Stimulated activated CD4-positive, alpha-beta T cell treated with anti-CD3 and anti-CD28 coated beads, Interleukin-4, amount 100 ng/mL, for 48 hours (primary cell): ENCODE data around the gene BAIAP2.

Experiments used
- DNase-seq, 2 donors: peaks; one replicate each; pipeline ENCODE4 v3.0.0-alpha.2; 2020; ENCODE audit warnings: low read depth in 2 of 2

The BAIAP2 gene, protein sequence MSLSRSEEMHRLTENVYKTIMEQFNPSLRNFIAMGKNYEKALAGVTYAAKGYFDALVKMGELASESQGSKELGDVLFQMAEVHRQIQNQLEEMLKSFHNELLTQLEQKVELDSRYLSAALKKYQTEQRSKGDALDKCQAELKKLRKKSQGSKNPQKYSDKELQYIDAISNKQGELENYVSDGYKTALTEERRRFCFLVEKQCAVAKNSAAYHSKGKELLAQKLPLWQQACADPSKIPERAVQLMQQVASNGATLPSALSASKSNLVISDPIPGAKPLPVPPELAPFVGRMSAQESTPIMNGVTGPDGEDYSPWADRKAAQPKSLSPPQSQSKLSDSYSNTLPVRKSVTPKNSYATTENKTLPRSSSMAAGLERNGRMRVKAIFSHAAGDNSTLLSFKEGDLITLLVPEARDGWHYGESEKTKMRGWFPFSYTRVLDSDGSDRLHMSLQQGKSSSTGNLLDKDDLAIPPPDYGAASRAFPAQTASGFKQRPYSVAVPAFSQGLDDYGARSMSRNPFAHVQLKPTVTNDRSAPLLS

DNA sequence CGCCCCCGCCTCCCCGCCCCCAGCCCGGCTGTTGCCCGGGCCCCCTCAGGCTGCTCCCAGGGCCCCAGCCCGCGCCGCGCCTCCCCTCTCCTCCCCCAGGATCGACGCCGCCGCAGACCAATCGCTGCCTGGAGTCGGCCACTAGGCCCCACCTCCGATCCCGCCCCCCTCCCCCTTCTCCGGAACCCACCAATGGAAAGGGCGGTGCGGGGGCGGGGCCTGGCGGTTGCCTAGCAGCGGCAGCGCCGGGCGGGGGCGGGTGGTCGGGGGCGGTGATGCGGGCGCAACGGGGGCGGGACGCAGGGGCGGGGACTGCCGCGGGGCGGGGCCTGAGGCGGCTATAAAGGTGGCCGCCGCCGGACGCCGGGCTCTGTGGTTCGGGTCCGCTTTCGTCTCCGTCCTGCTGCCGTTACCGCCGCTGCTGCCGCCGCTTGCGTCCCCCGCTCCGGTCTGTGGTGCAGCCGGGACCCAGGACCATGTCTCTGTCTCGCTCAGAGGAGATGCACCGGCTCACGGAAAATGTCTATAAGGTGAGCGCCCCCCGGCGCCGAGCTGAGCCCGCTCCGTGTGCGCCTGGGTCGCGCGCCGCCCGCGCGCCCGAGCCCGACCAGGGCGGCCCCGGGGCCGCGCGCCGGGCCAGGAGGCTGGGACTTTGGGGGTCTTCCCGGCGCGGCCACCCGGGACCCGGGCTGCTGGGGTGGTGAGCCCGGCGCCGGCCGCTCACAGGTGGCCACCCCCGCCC, at the start of gene BAIAP2:
Gene BAIAP2 (plus strand): TSS at position 373 of the 742 bp plus-strand sequence. CDS start 104 bp downstream, at position 477.
- DNase-seq: peak; percentile 97 to 99

DNA sequence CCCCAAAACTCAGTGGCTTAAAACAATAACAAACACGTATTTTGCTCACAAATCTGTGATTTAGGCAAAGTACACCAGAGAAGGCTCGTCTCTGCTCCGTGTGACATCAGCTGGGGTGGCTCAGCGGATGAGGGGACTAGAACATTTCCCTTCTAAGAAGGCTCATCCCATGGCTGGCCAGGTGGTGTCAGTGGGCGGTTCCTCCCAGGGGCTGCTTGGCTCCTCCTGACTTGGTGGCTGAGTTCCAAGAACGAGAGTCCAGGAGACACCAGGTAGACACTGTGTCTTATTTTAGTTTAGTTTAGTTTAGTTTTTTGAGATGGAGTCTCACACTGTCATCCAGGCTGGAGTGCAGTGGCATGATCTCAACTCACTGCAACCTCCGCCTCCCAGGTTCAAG, 48.9 kb upstream of the BAIAP2 start:
- no peak for DNase-seq

DNA sequence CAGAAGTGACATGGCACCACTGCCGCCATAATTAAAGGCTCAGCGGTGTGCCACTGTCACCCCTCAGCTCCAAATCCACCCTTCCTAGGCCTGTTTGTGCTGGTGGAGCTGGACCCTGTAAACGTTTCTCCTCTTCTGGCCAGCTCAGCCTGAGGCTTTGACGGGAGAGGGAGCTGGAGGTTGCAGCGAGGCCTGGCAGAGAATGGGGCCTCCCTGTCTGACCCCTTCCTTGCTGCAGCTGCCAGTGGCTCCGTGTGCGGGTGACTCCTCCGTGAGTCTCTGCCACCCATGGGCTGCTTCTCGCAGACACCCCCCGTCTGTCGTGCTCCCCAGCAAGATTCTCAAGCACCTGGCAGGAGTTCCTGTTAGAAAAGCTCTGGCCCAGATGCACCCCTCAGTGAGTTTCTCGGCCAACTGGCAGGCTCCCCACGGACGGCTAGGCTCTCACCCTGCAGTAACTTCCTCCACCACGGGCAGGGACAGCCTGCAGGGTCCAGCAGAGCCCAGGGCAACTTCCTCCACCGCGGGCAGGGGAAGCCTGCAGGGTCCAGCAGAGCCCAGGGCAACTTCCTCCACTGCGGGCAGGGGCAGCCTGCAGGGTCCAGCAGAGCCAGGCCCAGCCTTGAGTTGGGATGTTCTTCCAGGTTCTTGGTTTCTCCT, 48.0 kb upstream of the BAIAP2 start:
- DNase-seq: no peak

DNA sequence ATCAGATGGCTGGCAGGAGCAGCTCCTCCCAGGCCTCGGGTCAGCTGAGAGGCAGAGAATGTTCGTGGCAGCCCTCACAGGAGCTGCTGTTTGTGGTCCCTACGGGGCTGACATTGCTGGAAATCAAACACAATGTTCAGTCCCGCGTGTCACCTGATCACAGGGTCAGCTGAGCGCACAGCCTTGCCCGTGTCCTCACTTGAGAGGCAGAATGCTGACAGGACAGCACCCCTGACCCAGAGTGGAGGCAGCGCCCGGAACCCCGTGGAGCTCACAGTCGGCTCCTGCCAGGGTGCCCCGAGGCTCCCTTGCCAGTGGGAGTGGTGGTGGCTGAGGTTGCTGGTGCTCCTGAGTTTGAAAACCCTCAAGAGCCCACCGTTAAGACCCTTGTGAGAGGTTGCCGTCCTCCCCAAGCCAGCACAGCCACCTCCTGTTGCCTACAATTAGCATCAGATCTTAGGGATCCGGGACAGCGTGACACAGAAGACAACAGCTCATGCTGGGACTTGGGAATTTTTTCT, 47.0 kb upstream of the BAIAP2 start:
- no peak for DNase-seq

DNA sequence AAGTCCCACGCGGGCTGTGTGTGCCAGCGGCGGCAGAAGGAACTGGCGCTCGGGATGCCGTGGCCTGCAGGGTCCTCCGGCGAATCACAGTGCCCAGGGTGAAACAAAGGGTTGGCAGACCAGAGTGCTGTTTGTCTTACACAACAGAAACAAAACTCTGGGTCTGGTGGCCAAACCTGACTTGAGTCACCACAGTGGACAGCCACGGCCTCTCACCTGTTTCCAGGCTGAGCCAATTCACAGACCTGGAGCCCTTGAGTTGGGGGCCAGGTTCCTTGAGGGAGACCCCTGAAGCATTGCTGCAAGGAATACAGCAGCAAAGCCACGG, 45.4 kb upstream of the BAIAP2 start:
- DNase-seq: no peak

DNA sequence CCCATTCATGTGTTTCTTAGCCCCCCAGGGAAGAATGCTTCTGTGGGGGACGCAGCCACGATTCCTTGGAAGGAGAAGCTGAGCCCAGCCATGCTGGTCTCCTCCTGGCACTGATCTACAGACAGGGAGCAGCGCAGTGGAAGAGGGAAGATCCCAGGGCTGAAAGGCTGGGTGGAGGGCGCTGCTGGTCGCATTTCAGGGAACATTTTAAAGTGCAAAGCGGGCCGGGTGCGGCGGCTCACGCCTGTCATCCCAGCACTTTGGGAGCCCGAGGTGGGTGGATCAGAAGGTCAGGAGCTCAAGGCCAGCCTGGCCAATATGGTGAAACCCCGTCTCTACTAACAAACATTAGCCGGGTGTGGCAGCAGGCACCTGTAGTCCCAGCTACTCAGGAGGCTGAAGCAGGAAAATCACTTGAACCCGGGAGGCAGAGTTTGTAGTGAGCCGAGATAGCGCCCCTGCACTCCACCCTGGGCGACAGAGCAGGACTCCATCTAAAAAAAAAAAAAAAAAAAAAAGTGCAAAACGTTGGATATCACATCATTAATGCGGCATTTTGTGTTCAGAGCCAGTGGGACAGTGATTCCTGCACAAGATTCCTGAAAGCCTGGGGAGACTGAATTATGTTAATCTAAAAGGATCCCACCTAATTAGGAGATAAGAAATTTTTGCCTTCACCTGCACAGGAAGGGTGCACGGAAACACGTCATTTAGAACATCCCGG, 43.9 kb upstream of the BAIAP2 start:
- DNase-seq: no peak

DNA sequence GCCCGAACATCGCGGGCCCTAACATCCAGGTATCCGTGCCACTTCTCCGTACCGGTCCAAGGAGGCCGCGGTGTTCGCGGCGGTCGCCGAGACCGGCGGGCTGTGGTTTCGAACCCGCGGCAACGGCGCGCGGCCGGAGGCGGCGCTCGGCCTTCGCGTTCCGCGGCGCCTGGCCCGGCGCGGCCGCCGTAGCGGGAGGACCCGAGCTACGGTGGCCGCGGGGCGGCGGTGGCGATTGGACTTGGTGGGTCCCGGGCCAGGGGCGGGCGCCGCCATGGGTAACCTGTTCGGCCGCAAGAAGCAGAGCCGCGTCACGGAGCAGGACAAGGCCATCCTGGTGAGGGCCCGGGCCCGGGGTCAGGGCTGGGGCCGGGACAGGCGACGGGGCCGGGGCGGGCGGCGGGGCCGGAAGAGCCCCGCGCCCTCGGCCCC, 43.3 kb upstream of the BAIAP2 start, which contains the start of gene CHMP6:
Gene CHMP6 (plus strand): TSS at position 197 of the 432 bp plus-strand sequence. CDS start 78 bp downstream, at position 275.
- DNase-seq: peak; percentile 59 to 62

DNA sequence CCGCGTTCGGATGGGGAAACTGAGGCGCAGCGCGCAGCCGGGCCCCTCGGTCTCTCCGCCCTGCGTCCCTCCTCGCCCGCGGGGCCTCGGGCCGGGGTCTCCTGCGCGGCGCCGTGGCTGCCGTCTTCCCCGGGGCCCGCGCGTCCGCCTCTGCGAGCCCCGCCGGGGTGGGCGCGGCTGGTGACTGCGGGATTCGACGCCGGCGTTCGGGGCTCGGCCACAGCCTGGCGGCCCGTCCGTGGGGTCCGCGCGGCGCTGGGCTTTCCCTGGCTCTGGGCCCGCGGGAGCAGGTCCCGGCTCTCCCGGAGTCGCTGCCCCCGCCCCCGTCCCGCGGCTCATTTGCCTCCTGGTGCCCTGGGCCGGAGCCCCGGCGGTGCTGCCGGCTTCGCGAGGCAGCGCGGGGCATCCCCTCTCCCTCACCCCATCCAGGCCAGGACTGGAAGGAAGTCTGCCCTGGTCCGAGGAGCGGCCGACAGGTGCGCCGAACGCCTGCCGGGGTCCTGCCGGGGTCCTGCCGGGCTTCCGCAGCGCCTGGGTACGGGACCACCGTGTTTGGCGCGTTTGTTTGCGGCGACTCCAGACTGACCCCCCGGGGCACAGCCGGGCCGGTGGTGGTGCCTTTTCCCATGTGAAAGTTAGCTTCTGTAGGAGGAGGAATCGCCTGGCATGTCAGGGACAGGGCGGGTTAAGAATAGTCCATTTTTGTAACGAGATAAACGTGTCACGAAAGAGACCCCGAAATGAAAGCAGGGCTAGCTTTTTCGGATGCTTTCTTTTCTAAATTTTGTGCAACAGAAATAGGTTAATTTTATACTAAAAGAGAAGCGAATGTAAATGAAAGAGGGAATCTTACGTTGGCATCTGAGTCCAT, 42.6 kb upstream of the BAIAP2 start:
- no peak for DNase-seq

DNA sequence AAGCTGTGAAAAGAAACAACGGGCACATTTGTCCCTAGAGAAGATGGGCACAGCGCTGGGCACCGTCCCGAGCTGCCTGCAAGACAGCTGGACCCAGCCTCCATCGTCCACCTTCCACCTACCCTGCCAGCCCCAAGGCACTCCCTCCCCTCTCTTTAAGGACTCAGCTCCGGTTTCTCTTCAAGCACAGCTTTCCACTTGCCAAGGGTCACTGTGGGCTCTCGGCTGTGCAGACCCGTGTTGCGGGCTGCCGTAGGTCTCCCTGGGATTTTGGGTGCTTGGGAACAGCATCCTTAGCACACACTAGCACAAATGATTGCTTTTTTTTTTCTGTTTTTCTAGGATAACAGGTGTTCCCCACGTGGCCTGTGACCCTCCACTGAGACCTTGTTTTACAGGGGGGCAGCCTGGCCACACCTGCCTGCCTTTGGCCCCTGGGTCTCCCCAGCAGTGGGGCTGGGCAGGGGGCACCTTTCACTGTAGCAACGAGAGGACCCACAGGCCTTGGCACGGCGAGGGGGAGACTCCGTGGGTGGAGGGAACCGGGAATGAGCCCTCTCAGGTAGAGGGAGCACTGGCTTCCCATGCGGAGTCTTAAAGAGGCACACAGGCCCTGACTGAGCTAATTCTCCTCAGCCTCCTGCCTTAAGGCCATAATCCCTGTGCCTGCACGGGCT, 41.9 kb upstream of the BAIAP2 start:
- DNase-seq: no peak

DNA sequence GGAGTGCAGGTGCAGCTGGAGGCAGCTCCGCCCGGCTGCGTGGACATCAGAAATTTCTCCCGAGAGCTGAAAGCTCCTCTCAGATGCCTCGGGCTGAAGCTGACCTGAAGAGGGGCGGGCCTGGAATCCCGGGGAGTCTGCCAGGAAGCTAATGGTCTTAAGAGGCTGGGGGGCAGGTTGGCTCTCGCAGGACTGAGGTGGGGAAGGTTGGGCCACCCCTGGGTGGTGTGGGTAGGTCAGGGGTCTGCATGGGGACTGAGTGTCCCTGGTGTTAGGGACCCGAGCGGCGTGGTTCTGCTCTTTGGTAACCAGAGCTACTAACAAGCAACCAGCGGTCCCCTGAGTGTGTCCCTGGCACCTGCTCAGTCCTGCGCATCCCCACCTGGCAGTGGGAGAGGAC, 39.8 kb upstream of the BAIAP2 start:
- DNase-seq: no peak

DNA sequence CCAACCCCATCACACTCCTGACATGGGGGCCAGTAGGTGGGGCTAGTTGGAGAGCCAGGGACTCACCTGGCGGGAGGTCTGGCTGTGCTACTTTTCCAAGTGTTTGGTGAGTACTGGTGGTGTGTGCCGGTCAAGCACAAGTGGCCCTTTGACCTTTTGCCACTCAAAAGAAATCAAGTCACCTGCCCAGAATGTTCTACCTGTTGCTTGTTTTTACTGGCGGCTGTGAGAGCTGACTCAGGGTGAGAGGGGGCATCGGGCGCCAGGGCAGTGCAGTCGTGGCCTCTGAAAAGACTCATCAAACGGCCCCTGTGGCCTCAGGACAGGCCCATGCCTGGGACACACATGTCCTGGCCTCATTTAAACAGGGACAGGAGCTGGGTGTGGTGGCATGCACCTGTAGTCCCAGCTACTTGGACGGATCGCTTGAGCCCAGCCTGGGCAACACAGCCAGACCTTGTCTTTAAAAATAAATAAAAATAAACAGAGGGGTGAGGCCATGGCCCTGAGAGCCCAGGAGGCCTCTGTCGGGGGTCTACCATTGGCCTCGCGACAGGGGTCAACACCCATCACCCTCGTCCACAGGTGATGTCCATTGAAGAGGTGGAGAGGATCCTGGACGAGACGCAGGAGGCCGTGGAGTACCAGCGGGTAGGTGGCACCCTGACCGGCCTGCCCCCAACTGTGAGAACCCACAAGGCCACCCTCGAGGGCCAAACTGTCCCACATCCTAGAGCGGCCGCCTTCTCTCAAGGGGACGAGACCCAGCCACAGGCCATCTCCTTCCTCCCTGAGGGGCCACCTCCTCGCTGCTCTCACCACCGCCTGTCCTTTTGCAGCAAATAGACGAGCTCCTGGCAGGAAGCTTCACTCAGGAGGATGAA, 38.3 kb upstream of the BAIAP2 start:
- DNase-seq: no peak

DNA sequence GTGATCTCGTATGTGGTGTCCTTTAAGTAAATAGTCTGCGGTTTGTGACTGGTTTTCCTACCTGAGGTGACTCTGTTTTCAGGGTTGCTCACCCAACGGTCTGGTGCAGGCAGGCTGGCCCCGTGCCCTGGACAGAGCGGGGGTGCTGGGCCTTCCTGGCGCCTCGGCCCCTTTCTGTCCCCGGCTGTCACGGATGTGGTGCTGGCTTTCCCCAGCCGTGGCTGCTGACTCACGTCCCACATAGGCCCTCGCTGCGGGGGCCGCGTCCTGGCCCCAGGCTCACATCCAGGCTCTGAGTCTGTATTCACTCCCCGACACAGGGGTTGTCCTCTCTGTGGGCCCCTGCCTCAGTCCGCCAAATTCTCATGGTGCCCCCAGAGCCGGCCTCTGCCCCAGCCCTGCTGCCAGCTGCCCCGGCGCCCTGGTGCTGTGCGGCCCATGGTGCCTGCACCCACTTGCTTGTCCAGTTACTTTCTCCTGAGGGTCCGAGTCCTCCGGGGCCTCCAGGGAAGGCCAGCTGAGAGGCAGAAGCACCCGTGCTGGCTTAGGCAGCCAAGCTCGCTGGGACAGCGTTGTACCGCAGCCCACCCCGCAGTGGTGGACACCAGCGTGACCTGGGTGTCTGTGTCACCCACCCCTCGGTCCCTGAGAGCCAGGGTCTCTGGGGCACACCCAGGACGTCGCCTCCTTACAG, 37.4 kb upstream of the BAIAP2 start:
- no peak for DNase-seq

DNA sequence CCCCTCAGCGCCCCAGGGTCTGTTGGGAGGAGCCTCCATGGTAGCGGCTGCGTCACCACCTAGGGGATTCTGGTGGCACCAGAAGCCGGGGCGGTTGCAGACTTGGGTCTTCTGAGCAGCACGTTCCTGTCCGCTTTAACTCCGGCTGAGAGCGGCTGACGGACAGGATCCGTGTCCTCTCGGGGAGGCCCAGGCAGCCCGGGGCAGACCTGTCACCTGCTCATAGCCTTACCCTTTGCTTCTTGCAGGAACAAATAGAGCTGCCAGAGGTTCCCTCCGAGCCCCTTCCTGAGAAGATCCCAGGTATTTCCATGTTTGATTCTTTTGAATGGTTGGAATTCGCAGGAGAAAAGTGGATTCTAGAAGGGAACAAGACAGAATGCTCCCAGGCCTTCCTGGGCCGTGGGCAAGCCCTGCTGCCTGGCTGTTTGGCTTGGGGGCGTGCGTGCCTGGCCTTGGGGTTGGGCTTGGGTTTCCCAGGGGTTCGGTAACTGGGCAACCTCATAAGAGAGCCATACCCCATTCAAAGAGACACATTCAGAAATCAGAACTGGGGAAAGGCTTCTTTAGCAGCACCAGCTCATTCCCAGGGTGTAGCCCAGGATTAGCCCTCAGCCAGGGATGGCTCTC, 36.7 kb upstream of the BAIAP2 start:
- no peak for DNase-seq

DNA sequence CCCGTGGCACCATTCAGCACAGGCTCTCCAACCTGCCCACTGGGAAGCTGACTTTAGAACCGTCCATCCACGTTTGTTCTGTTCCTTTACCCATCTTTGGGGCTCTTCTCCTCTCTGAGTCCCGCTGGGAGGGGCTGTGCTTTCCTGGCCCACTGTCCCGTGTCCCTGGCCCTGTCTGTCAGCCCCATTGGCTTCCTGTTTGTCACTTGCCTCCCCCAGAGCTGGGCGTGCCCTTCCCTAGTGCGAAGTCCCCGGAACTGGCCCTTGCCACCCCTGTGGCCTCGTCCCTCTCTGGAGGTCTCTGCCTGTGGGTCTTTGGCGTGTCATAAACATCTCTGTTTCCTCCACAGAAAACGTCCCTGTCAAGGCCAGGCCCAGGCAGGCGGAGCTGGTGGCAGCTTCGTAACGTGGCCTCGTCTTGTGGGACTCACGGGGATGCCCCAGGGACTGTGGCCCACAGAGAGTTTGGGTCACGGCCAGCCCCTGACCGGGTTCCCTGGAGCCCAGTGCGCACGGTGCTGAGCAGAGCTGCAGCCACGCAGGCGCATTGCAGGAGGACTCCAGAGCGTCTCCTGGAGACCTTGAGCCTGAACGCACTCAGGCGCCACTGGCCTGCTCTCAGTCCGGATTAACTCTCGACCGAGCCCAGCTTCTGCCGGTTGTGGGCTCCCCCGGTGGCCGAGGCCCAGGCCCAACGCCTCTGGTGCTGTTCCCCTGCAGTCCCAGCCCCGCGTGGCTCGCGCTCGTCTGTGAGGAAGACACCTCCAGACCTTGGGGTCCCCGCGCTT, 36.0 kb upstream of the BAIAP2 start:
- DNase-seq: no peak

DNA sequence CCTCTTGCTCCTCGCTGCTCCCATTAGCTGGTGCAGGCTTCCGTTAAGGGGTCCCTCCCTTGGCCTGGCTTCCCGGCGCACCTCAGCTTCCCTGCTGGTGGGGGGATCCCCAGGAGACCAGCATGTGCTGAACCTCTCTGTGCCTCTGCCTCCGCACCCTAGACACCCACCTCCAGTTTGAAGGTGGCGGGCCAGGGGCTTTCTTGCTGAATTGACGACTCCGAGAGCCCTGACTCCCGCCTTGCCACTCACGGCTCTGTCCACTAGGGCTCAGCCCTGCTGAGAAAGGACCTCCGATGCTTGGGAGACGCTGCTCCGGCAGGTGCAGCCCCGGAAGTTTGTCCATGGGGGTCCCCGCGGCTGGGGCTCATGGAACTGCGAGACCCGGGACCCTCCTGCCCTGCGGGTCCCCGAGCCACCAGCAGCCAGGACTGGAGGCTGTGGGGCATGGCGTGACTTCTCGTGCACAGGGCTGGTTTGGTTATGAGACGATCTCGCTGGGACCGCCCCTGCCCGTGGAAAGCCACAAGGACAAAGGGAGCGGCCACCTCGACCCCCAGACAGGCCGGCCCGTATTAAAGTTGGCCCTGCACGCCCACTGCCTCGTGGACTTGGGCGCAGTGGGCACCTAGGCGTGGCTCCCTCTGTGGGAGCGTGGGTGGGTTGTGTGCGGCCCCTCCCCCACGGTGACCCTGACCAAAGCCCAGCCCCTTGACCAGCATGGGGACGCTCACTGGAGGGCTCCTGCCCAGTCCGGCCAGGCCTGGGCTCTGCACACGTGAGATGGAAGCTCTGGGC, 35.2 kb upstream of the BAIAP2 start:
- DNase-seq: no peak

DNA sequence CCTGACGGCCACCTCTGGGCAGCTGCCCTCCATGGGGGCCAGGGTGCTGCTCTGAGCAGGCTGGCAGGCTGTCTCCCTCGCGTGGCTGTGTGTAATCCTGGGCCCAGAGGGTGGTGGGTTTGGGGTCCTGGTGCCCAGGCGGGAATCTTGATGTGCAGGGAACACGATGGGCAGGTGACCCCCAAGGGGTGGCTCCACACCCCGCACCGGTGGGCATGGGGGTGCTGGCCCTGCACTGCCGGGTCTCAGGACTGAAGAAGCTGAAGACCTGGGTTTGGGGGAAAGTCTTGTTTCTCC, 34.7 kb upstream of the BAIAP2 start:
- DNase-seq: no peak
